Measurements from ENCODE around the gene ATXN7L2. TPM values are rescaled to one million over a fixed set of nuclear protein-coding genes. Genes with fewer than 3 reads are reported as not detected.

Gene ATXN7L2
- polyA plus RNA-seq, 2 of the 4 experiments (the other 2 are of a cell fraction) = 0.97 to 2.2 TPM

GRCh38 chr1:109502364-109502851, 18.7 kb downstream of the ATXN7L2 start:
- 93% methylated on average over 3 of the region's 3 CpGs for WGBS (ENCODE audit: missing lambda C conversion rate)
- CTCF ChIA-PET = interaction anchor here (0.7 to 23.6 kb wide), 6 partner anchors 8 to 29 kb away, joined by 3 to 749 read pairs (median 4); partner anchors contain the start of genes CYB561D1 and GPR61
- ATAC-seq = no peak
- DNase-seq (ENCODE audit: low read depth in 1 of 2, low spot score in 1 of 2) = no peak
- H3K27ac ChIP-seq = no peak overlapping the region
- no peak overlapping the region for H3K4me2 ChIP-seq
- no peaks in the 10 kb centered on the region for H3K9me3 ChIP-seq
- H3K4me3 ChIP-seq = no peak overlapping the region
- TF ChIP-seq FOSL2 (IDR thresholded peaks at IDR 0.05) (no peak), FOSL2 (CRISPR knock-in tag; IDR thresholded peaks at IDR 0.05) (no peak), SREBF2 (IDR thresholded peaks at IDR 0.05) (no peak), ATOH8 (CRISPR knock-in tag; IDR thresholded peaks at IDR 0.05; ENCODE audit: low read depth) (no peak), FOXS1 (CRISPR knock-in tag; IDR thresholded peaks at IDR 0.05) (no peak), SMC3 (IDR thresholded peaks at IDR 0.05) (no peak), ZC3H11A (IDR thresholded peaks at IDR 0.05) (no peak), HMGXB4 (CRISPR knock-in tag; IDR thresholded peaks at IDR 0.05; ENCODE audit: borderline replicate concordance) (no peak), KDM5A (IDR thresholded peaks at IDR 0.05) (no peak), CTCF (IDR thresholded peaks at IDR 0.05) (no peak), TP53 (CRISPR knock-in tag; IDR thresholded peaks at IDR 0.05) (no peak), USF2 (IDR thresholded peaks at IDR 0.05) (no peak), JUN (IDR thresholded peaks at IDR 0.05) (no peak), MAFK (IDR thresholded peaks at IDR 0.05; ENCODE audit: partially characterized antibody) (no peak), ESRRA (IDR thresholded peaks at IDR 0.05; ENCODE audit: borderline replicate concordance, low read length) (no peak), JUNB (IDR thresholded peaks at IDR 0.05) (no peak), HOXA7 (CRISPR knock-in tag; IDR thresholded peaks at IDR 0.05) (no peak)
- FAIRE-seq = no peak
- POLR2A ChIA-PET = no interaction called here
- H3K4me1 ChIP-seq = no peaks in the 10 kb centered on the region

GRCh38 chr1:109503935-109504334, 20.2 kb downstream of the ATXN7L2 start:
- DNase-seq (ENCODE audit: low read depth in 1 of 2, low spot score in 1 of 2) (no peak), ATAC-seq (no peak), FAIRE-seq (no peak)
- WGBS (ENCODE audit: missing lambda C conversion rate) = 69% methylated on average over 5 of the region's 5 CpGs
- H3K4me2 ChIP-seq = no peak overlapping the region
- no peak overlapping the region for H3K27ac ChIP-seq
- H3K9me3 ChIP-seq = no peaks in the 10 kb centered on the region
- POLR2A ChIA-PET = no interaction called here
- CTCF ChIA-PET = interaction anchor here (1.5 to 23.6 kb wide), 4 partner anchors 10 to 43 kb away, joined by 3 to 749 read pairs (median 166); partner anchors contain the start of genes CYB561D1 and GPR61
- H3K4me1 ChIP-seq = no peaks in the 10 kb centered on the region
- no peak overlapping the region for H3K4me3 ChIP-seq
- TF ChIP-seq CBX8 (IDR thresholded peaks at IDR 0.05) = no peak
- no peak for TF ChIP-seq MAFK (IDR thresholded peaks at IDR 0.05; ENCODE audit: partially characterized antibody)
- TF ChIP-seq FOSL2 (IDR thresholded peaks at IDR 0.05) = no peak
- no peak for TF ChIP-seq FOSL2 (CRISPR knock-in tag; IDR thresholded peaks at IDR 0.05)
- TF ChIP-seq CHD4 (IDR thresholded peaks at IDR 0.05; ENCODE audit: borderline replicate concordance) = no peak
- no peak for TF ChIP-seq CEBPB (IDR thresholded peaks at IDR 0.05)
- TF ChIP-seq ZNF302 (CRISPR knock-in tag; IDR thresholded peaks at IDR 0.05) = no peak
- TF ChIP-seq MYC (IDR thresholded peaks at IDR 0.05; ENCODE audit: borderline replicate concordance, low read length) = no peak
- TF ChIP-seq RFX5 (IDR thresholded peaks at IDR 0.05) = no peak
- no peak for TF ChIP-seq USF2 (IDR thresholded peaks at IDR 0.05)
- TF ChIP-seq KDM5A (IDR thresholded peaks at IDR 0.05) = no peak
- TF ChIP-seq EHMT2 (IDR thresholded peaks at IDR 0.05; ENCODE audit: low read depth) = no peak
- no peak for TF ChIP-seq ESRRA (IDR thresholded peaks at IDR 0.05; ENCODE audit: borderline replicate concordance, low read length)

Measured in A549 (cell line).